ENCODE results near the gene WDR55.

DNA sequence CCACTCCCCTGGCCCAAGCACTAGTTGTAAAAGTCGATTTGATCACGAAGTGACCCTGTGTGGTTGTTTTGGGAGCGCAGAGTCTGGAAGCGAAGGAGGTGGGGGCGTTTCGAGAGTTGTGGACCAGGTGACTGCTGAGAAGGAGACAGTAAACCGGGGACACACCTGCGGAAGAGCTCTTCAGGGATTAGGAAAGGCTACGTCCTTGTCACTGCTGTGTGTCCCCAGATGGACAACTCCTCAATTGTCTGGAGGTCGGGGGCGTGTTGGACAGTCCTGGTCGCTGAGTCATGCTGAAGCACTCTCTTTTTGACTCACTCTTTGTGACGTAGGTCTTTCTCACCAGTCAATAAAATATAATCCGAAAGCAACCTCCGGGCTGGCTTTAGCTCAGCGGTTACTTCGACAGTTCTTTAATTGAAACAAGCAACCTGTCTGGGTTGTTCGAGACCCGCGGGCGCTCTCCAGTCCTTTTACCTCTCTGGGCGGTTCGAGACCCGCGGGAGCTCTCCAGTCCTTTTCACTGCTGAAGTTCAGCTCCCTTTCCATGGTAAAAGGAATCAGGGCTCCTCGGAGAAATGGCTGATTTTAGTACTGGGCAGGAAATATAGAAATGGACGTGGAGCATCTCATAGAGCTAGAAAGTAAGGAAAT, 46.3 kb downstream of the WDR55 start:
- TF ChIP-seq, protein P1, sequence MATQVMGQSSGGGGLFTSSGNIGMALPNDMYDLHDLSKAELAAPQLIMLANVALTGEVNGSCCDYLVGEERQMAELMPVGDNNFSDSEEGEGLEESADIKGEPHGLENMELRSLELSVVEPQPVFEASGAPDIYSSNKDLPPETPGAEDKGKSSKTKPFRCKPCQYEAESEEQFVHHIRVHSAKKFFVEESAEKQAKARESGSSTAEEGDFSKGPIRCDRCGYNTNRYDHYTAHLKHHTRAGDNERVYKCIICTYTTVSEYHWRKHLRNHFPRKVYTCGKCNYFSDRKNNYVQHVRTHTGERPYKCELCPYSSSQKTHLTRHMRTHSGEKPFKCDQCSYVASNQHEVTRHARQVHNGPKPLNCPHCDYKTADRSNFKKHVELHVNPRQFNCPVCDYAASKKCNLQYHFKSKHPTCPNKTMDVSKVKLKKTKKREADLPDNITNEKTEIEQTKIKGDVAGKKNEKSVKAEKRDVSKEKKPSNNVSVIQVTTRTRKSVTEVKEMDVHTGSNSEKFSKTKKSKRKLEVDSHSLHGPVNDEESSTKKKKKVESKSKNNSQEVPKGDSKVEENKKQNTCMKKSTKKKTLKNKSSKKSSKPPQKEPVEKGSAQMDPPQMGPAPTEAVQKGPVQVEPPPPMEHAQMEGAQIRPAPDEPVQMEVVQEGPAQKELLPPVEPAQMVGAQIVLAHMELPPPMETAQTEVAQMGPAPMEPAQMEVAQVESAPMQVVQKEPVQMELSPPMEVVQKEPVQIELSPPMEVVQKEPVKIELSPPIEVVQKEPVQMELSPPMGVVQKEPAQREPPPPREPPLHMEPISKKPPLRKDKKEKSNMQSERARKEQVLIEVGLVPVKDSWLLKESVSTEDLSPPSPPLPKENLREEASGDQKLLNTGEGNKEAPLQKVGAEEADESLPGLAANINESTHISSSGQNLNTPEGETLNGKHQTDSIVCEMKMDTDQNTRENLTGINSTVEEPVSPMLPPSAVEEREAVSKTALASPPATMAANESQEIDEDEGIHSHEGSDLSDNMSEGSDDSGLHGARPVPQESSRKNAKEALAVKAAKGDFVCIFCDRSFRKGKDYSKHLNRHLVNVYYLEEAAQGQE (IDR thresholded peaks at IDR 0.05; ENCODE audit: insufficient read depth in 1 of 2, low read depth in 2 of 2, low read length in 2 of 2), result peak; percentile 86 to 94
- TF ChIP-seq POLR2AphosphoS5 (IDR thresholded peaks at IDR 0.05; ENCODE audit: low read depth, low read length), result no peak
- TF ChIP-seq TAF1 (IDR thresholded peaks at IDR 0.05; ENCODE audit: borderline replicate concordance, insufficient read depth, low read length), result no peak
